HG02981 (cell line): ENCODE data around the gene TBC1D17.

Experiments used
- ATAC-seq: cut with Tn5 transposase; IDR thresholded peaks from one replicate; pipeline ENCODE4 v1.9.1; 2021; ENCODE audit warnings: mild to moderate bottlenecking, moderate library complexity; ENCODE audit not compliant: unreplicated experiment

Gene TBC1D17

DNA sequence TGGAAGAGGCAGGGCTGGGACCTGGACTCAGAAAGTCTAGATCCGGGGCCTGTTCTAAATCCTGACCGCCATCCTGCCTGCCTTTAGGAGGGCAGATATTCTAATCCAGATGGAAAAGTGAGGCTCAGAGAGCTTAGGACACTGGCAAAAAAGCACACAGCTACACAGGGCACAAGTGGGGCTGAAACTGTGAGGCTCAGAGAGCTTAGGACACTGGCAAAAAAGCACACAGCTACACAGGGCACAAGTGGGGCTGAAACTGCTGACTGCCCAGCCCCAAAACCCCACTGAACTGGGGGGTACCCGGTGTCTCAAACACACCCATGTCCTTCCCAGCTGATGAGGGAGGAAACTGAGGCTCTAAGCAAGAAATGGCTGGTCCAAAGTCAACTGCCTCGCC, 2.3 kb upstream of the TBC1D17 start:
- no peak for ATAC-seq

- ATAC-seq, result no peak
Measured at GRCh38 chr19:49875857-49876421, 1.6 kb upstream of the TBC1D17 start.

DNA sequence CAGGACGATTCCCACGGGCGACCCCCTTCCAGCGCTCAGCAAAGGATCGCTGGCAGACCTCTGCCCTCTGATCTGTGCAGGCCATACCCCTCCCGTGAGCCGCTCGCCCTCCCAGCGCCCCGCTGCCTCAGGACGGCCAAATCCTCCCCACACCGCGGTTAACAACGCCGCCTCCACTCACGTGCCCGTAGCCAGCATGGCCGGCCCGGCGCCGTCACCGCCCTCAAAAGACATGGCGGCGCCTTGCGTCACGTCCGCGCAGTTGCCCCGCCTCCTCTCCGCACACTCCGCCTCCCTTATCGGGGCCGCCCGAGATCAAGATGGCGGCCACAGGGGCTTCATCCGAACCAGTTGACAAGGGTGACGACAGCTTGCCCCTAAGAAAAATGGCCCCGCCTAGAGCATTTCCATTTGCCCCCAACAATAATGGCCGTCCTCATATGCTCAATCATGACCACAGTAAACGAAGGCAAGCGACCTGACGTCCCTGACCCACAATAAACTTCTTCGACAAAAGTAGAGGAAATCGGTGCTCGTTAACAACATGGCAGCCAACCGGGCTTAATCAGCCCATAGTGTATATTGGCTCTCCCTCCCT, 981 bp upstream of the TBC1D17 start:
- ATAC-seq, result peak; percentile 37

GRCh38 chr19:49877879-49878743, 609 bp downstream of the TBC1D17 start:
- peak; percentile 46 for ATAC-seq

DNA sequence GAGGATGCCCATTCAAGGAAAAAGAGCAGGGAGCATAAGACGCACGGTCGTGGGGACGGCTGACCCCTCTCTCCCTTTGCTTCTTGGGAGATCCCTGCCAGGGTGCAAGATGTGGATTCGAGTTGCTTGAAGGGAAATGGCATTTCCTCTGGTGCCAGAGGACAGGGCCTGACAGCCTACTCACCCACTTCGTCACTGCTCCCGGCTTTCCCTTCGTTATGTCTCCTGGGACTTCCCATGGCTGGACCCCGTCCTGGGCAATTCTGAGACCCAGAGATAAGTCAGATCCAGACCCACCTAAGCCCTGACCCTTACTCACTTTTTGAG, 1.2 kb downstream of the TBC1D17 start:
- no peak for ATAC-seq

- no peak for ATAC-seq
Measured at GRCh38 chr19:49879243-49879963, 1.9 kb downstream of the TBC1D17 start.

GRCh38 chr19:49880162-49880869, 2.8 kb downstream of the TBC1D17 start:
- no peak for ATAC-seq

- ATAC-seq, result no peak
Measured at GRCh38 chr19:49881186-49881585, 3.7 kb downstream of the TBC1D17 start.

DNA sequence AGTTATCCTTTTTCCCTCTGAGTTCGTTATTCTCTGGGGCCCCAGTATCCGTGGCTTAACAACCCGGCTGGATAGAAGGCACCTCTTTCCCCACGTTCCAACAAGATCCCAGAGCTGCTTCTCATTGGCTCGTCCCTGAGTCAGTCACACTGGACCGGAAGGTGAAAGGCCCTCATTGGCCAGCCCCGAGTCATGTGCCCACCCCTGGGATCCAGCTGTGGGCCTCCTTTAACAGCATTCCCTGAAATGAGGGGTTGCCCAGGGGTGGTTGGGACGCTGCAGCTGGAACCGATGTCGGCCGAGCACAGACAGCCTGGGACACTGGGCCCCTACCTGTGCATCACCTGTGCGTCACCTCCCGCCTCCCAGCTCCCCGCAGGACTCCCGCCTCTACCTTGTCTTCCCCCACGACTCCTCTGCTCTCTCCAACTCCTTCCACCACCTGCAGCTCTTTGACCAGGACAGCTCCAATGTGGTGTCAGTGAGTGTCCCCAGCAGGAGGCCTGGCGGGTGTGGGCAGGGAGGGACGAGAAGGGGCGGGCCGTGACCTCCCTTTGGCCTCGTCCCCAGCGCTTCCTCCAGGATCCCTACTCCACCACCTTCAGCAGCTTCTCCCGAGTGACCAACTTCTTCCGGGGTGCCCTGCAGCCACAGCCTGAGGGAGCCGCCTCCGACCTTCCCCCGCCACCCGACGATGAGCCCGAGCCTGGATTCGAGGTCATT, 4.3 kb downstream of the TBC1D17 start:
- no peak for ATAC-seq

GRCh38 chr19:49882643-49883042, 5.1 kb downstream of the TBC1D17 start:
- no peak for ATAC-seq

DNA sequence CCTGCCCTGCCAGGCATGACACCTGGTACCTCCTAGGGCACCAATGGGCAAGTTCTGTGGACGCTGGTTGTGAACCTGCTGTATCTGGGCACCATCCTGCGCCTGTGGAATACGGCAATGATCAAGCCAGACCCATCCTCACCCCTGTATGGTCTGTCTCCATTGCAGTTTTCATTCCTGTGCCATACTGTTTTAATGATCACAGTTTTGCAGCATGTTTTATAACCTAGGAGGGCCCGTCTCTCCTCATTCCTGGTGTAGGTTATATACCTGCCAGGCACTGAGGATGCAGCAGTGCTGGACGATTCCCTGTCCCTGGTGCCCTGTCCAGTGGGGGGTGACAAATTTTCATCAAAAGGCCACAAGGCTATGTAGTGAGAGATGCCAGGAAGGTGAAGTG, 5.6 kb downstream of the TBC1D17 start:
- ATAC-seq, result no peak

DNA sequence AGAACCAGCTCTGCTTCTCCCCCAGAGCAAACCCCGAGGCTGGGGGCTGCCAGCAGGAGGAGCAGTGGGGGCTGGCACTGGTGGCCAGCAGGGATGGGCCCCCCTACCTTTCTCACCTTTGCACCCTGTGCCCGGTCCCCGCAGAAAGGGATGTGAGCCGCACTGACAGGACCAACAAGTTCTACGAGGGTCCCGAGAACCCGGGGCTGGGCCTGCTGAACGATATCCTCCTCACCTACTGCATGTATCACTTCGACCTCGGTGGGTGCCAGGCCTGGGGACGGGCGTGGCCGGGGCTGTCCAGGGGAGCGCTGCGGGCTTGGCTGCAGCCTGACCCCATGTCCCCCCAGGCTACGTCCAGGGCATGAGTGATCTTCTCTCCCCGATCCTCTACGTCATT, 6.6 kb downstream of the TBC1D17 start:
- no peak for ATAC-seq

DNA sequence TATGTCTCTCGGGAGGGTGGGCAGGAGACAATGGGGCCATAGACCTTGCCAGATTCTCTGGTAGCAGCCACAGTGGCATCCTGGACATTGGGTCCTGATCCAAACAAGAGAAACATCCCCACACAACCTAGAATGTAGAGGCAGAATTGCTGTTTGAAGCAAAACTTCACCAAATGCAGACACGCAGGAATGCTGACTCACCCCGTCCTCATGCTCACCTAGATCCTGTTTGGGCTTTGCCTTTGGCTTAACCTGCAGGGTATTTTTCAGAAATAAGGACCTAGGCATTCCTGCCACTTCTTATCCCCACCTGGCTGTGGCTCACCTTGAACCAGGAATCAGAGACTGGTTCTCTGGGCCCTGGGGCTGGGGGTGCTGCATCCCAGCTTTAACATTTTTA, 7.3 kb downstream of the TBC1D17 start:
- ATAC-seq, result no peak

DNA sequence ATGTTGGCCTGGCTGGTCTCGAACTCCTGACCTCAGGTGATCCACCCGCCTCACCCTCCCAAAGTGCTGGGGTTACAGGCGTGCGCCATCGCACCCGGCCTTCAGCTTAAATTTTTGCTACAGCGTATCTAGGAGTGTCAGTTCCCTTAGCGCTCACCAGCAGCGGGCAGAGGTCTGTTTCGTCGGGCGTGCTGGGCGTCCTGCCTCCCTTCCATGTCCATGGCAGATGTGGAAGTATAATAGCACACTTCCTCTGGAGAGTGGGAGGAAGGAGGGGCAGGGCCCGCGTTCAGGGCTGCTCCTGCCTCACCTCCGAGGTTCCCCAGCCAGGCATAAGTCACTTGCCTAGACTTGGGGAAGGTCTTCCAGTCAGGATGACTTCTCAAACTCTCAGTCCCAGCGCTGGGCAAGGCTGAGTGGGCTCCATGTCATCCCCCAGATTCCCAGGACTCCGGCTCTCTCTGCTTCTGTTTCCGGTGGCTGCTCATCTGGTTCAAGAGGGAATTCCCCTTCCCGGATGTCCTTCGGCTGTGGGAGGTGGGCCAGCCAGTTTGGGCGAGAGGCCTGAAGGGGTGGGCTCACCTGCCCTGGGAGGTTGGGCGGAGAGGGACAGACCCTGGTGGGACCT, 9.6 kb downstream of the TBC1D17 start:
- ATAC-seq, result no peak

DNA sequence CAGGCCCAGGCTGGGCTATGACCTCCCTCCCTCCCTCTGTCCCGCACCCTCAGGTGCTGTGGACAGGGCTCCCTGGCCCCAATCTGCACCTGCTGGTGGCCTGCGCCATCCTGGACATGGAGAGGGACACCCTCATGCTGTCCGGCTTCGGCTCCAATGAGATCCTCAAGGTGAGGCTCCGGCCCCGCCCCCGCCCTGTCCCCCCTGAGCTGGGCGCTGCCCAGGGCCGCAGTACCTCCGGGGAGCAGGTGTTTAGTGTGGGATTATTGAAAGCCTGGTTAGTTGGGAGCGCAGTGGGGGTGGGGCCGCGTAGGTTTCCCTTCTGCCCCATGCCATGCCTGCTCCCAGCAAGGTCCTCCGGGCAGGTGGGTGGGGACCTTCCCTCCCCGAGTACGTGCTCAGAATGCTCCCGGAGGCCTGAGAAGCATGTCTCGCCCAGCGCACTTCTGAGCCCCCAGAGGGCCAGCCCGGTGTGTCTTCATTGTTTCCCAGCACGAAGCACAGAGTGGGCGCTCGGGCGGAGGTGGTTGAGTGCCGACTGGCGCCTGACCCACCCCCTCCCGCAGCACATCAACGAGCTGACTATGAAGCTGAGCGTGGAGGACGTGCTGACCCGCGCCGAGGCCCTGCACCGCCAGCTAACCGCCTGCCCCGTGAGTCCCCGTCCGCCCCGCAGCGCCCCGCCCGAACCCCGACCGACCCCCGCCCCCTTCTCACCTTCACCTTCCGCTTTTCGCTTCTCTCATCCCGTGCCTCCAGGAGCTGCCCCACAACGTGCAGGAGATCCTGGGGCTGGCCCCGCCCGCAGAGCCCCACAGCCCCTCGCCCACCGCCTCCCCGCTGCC, 10.4 kb downstream of the TBC1D17 start:
- no peak for ATAC-seq

GRCh38 chr19:49888510-49888824, 11.0 kb downstream of the TBC1D17 start:
- ATAC-seq, result no peak

DNA sequence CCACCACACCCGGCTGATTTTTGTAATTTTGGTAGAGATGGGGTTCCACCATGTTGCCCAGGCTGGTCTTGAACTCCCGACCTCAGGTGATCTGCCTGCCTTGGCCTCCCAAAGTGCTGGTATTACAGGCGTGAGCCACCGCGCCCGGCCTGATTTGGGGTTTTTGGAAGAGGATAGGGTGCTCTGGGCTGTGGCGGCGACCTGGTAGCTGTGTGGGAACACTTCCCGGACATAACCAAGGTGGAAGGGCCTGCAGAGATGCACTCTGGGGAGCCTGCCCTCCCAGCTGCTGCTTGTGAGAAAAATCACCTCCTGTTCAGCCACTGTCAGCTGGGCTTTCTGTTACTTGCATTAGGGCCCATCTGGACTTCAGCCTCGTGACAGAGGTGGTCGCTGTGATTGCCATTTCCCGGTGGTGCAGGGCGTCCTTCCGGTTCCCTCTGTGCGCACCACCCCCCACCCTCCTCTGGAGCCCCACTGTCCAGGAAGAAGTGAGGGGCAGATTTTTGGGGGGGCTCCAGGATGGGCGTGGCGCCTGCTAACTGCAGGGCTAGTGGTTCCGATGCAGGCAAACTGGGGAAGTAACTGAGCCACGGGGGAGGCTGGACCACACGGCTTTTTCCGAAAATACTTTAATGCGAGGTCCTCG, 11.7 kb downstream of the TBC1D17 start:
- no peak for ATAC-seq

- ATAC-seq, result no peak
Measured at GRCh38 chr19:49889687-49890348, 12.3 kb downstream of the TBC1D17 start.
